Endothelial cell of umbilical vein (primary cell): Measurements from ENCODE around the gene NUDT22. TPM values are rescaled to one million over a fixed set of nuclear protein-coding genes. Genes with fewer than 3 reads are reported as not detected.

ENCODE experiments used
- BruUV-seq: library from RNA; stranded (reverse); fragments of 400-500 nt; replicated peaks from 2 replicates; lab custom pipeline; 2021; lab: Mats Ljungman, UMichigan
- CTCF ChIA-PET: fragments of 300-600, 350-600 bp; sonication (Branson Sonifier 250); formaldehyde crosslinking; loops from one replicate; lab custom pipeline; 2021; ENCODE audit warnings: antibody characterized with exemption, inconsistent platforms; lab: Charles Lee
- POLR2A ChIA-PET: fragments of 300-600, 350-600 bp; sonication (Branson Sonifier 250); formaldehyde crosslinking; loops from one replicate; lab custom pipeline; 2021; ENCODE audit warnings: antibody characterized with exemption, inconsistent platforms; lab: Charles Lee
- DNase-seq: peaks from one replicate; pipeline ENCODE4 v3.0.0-alpha.2; 2011; ENCODE audit warnings: low read depth, low spot score
- FAIRE-seq: peaks from 2 replicates; lab custom pipeline; 2011; peaks lifted over from hg19 to GRCh38; lab: Jason Lieb, UNC
- H2AFZ ChIP-seq: 2 replicates; pipeline ENCODE4 v1.6.0; 2012; ENCODE audit warnings: low read depth, low read length, control low read depth, inconsistent platforms
- H3K27ac ChIP-seq: 2 replicates; pipeline ENCODE4 v1.5.1; 2011; ENCODE audit warnings: low read depth, mild to moderate bottlenecking, control low read depth, low read length, moderate library complexity; ENCODE audit not compliant: insufficient read depth
- H3K27me3 ChIP-seq, 2 experiments: 2 replicates each; pipeline versions ENCODE4 v1.6.0 to v1.6.1; 2011; ENCODE audit warnings: low read length in 2 of 2, mixed read lengths in 1 of 2; ENCODE audit not compliant: control insufficient read depth in 2 of 2, insufficient read depth in 2 of 2
- H3K36me3 ChIP-seq, 2 experiments: 2 replicates in 1 of 2; 3 replicates in 1 of 2; pipeline ENCODE4 v1.5.1; 2011; ENCODE audit warnings: low read length in 2 of 2, mild to moderate bottlenecking in 1 of 2, moderate library complexity in 1 of 2; ENCODE audit not compliant: control insufficient read depth in 2 of 2, insufficient read depth in 2 of 2; ENCODE audit errors: extremely low read depth in 1 of 2
- H3K4me1 ChIP-seq: 3 replicates; pipeline ENCODE4 v1.5.1; 2011; ENCODE audit warnings: mild to moderate bottlenecking, low read length; ENCODE audit not compliant: control insufficient read depth, insufficient read depth; ENCODE audit errors: extremely low read depth
- H3K4me2 ChIP-seq: 2 replicates; pipeline ENCODE4 v1.6.1; 2011; ENCODE audit warnings: low read length, control low read depth, mixed read lengths; ENCODE audit not compliant: insufficient read depth
- H3K4me3 ChIP-seq, 3 experiments: fragments of 200-600 bp in 1 of 3; sonication (generic), shearing (Covaris generic) in 1 of 3; replicated peaks in 1 of 3; 2 replicates each; pipeline ENCODE4 v1.5.1; 2011 to 2016; ENCODE audit warnings: control low read depth in 3 of 3, low read length in 3 of 3, mild to moderate bottlenecking in 2 of 3, inconsistent platforms in 1 of 3, low read depth in 1 of 3, moderate library complexity in 1 of 3; ENCODE audit not compliant: insufficient read depth in 1 of 3
- H3K79me2 ChIP-seq: 2 replicates; pipeline ENCODE4 v1.6.0; 2012; ENCODE audit warnings: low read length, inconsistent platforms; ENCODE audit not compliant: control insufficient read depth, insufficient read depth
- H3K9ac ChIP-seq: replicated peaks from 2 replicates; pipeline ENCODE3; 2011; ENCODE audit warnings: low read length, control low read depth; ENCODE audit not compliant: insufficient read depth; ENCODE audit errors: extremely low read depth
- H3K9me1 ChIP-seq: replicated peaks from 3 replicates; pipeline ENCODE4 v1.6.0; 2011; ENCODE audit warnings: mild to moderate bottlenecking, low read length; ENCODE audit not compliant: control insufficient read depth, insufficient read depth; ENCODE audit errors: extremely low read depth
- H3K9me3 ChIP-seq: replicated peaks from 2 replicates; pipeline ENCODE4 v1.5.1; 2012; ENCODE audit warnings: low read length, inconsistent platforms; ENCODE audit not compliant: control insufficient read depth, insufficient read depth
- H4K20me1 ChIP-seq: replicated peaks from 2 replicates; pipeline ENCODE3; 2011; ENCODE audit warnings: mild to moderate bottlenecking, low read length; ENCODE audit not compliant: control insufficient read depth, insufficient read depth; ENCODE audit errors: extremely low read depth
- CTCF ChIP-seq, 2 donors: IDR thresholded peaks; 1 replicate in 1 of 2; 2 replicates in 1 of 2; pipeline ENCODE4 v1.5.1; 2011; ENCODE audit warnings: low read length in 2 of 2, mild to moderate bottlenecking in 2 of 2, moderate library complexity in 2 of 2, control low read depth in 1 of 2, inconsistent platforms in 1 of 2, low read depth in 1 of 2; ENCODE audit not compliant: insufficient read depth in 1 of 2; ENCODE audit errors: extremely low read depth in 1 of 2
- EZH2 ChIP-seq: IDR thresholded peaks from 2 replicates; pipeline ENCODE4 v1.6.1; 2012; ENCODE audit warnings: borderline replicate concordance, low read depth, mild to moderate bottlenecking, moderate library complexity, low read length, inconsistent platforms; ENCODE audit not compliant: severe bottlenecking
- FOS ChIP-seq: IDR thresholded peaks from 2 replicates; pipeline ENCODE4 v1.6.1; 2011; ENCODE audit warnings: mild to moderate bottlenecking, low read length, moderate library complexity, borderline replicate concordance; ENCODE audit not compliant: insufficient read depth
- GATA2 ChIP-seq: IDR thresholded peaks from 2 replicates; pipeline ENCODE4 v1.7.0; 2011; ENCODE audit warnings: low read depth, mild to moderate bottlenecking, moderate library complexity, mixed read lengths, low read length; ENCODE audit not compliant: insufficient read length, insufficient read depth
- JUN ChIP-seq: IDR thresholded peaks from 2 replicates; pipeline ENCODE4 v1.6.1; 2011; ENCODE audit warnings: borderline replicate concordance, low read depth; ENCODE audit not compliant: insufficient read length, insufficient read depth
- MAX ChIP-seq: IDR thresholded peaks from 2 replicates; pipeline ENCODE4 v1.6.1; 2011; ENCODE audit not compliant: insufficient read depth, insufficient read length
- MYC ChIP-seq: IDR thresholded peaks from one replicate; pipeline ENCODE4 v1.6.1; 2011; ENCODE audit warnings: mild to moderate bottlenecking, low read depth, low read length
- POLR2A ChIP-seq: IDR thresholded peaks from 2 replicates; pipeline ENCODE4 v1.6.1; 2012; ENCODE audit warnings: low read depth, mild to moderate bottlenecking, control low read depth, low read length
- POLR2AphosphoS5 ChIP-seq: IDR thresholded peaks from 2 replicates; pipeline ENCODE4 v1.6.1; 2012; ENCODE audit warnings: low read depth, mild to moderate bottlenecking, control low read depth, low read length, moderate library complexity; ENCODE audit not compliant: insufficient read depth
- dilution Hi-C: fragments of 300-500 bp; cut with MboI; formaldehyde crosslinking; loops from one replicate; pipeline ENCODE4 v1.15.0; 2019; ENCODE audit warnings: low sequenced_read_pairs; ENCODE audit not compliant: extremely low pct_ligation_motif_present
- intact Hi-C: fragments of 100-400 bp; cut with micrococcal nuclease; formaldehyde crosslinking; loops from one replicate; pipeline ENCODE4 v1.10.0; 2022
- polyA plus RNA-seq, 4 experiments: library from polyadenylated mRNA; depleted of rRNA in 3 of 4; stranded (reverse) in 3 of 4; unstranded in 1 of 4; fragments of >200 nt; gene quantifications; 2 replicates each; pipeline versions ENCODE4 v1.2.1 to v1.2.3, GENCODE V29; 2011 to 2012; ENCODE audit warnings: missing spikeins in 1 of 4
- total RNA-seq: library from RNA; stranded (reverse); gene quantifications from 2 replicates; pipeline ENCODE4 v1.2.3, GENCODE V29; 2021

Gene NUDT22
- total and polyA plus RNA-seq, 2 donors (not counting 3 experiments of a cell fraction or from before 2014, with no cell fraction given), result 37.8 to 54.8 TPM

- no peaks in the 10 kb centered on the region for H4K20me1 ChIP-seq
- H3K79me2 ChIP-seq, result peaks cover 9% of the 10 kb centered on the region
- no peak overlapping the region for H3K27ac ChIP-seq
- no peaks in the 10 kb centered on the region for H3K27me3 ChIP-seq
- H3K4me2 ChIP-seq, result no peak overlapping the region
- H3K9me1 ChIP-seq, result no peaks in the 10 kb centered on the region
- no peaks in the 10 kb centered on the region for H3K9me3 ChIP-seq
- H2AFZ ChIP-seq, result no peak overlapping the region
- POLR2A ChIA-PET, result no interaction called here
- FAIRE-seq, result no peak
- intact Hi-C loops, result no loop called here
- peaks cover 9% of the 10 kb centered on the region for H3K4me1 ChIP-seq
- CTCF ChIA-PET, result interaction anchor here (2.4 kb wide), 1 partner anchor 9 kb away, joined by 5 read pairs; no protein-coding TSS in a partner anchor
- dilution Hi-C loops, result no loop called here
- no peaks in the 10 kb centered on the region for H3K36me3 ChIP-seq
- no peak overlapping the region for H3K9ac ChIP-seq
- no peak for DNase-seq
- H3K4me3 ChIP-seq, result no peak overlapping the region
- no TSS peak for BruUV-seq
- TF ChIP-seq EZH2 (no peak), POLR2AphosphoS5 (no peak), MYC (no peak)
Measured at GRCh38 chr11:64178951-64179639, 47.0 kb upstream of the NUDT22 start.

- DNase-seq (no peak), FAIRE-seq (no peak)
- intact Hi-C loops, result loop anchor here (1.0 kb wide), 1 partner anchor 15 kb away; the partner anchor contains the start of gene MACROD1
- TF ChIP-seq EZH2 (no peak), CTCF (IDR thresholded peaks at IDR 0.05; ENCODE audit: extremely low read depth in 1 of 2, insufficient read depth in 1 of 2, low read depth in 1 of 2, low read length in 2 of 2) (no peak), GATA2 (no peak), FOS (no peak), MYC (no peak), POLR2AphosphoS5 (no peak), JUN (no peak), MAX (no peak), POLR2A (no peak)
- no peak overlapping the region for H3K4me3 ChIP-seq
- H3K4me1 ChIP-seq, result peaks cover 14% of the 10 kb centered on the region
- peaks cover 17% of the 10 kb centered on the region for H3K79me2 ChIP-seq
- no peaks in the 10 kb centered on the region for H4K20me1 ChIP-seq
- CTCF ChIA-PET, result interaction anchor here (0.7 to 2.4 kb wide), 6 partner anchors 11 to 124 kb away, joined by 3 to 5 read pairs (median 4); partner anchors contain the start of gene MACROD1
- H3K4me2 ChIP-seq, result no peak overlapping the region
- no peak overlapping the region for H3K27ac ChIP-seq
- no peaks in the 10 kb centered on the region for H3K9me3 ChIP-seq
- no peak overlapping the region for H3K9ac ChIP-seq
- dilution Hi-C loops, result no loop called here
- no peak overlapping the region for H2AFZ ChIP-seq
- POLR2A ChIA-PET, result interaction anchor here (0.7 to 1.6 kb wide), 2 partner anchors 14 to 15 kb away, joined by 5 to 6 read pairs; partner anchors contain the start of gene MACROD1
- H3K27me3 ChIP-seq, result no peaks in the 10 kb centered on the region
- BruUV-seq, result no TSS peak
- H3K9me1 ChIP-seq, result no peaks in the 10 kb centered on the region
- H3K36me3 ChIP-seq, result no peaks in the 10 kb centered on the region
Measured at GRCh38 chr11:64180891-64181290, 45.2 kb upstream of the NUDT22 start.
